Loucy (cell line): ENCODE data around the gene XPO4.

ENCODE experiments used
- H2AFZ ChIP-seq: fragments of 200-600 bp; sonication (generic); 2 replicates; pipeline ENCODE4 v1.6.0; 2016; ENCODE audit warnings: antibody characterized with exemption, mild to moderate bottlenecking, low read length, moderate library complexity
- H3F3A ChIP-seq: fragments of 200-600 bp; 2 replicates; pipeline ENCODE4 v1.6.0; 2016; ENCODE audit warnings: antibody characterized with exemption, low read depth, mild to moderate bottlenecking
- H3K27me3 ChIP-seq: fragments of 200-600 bp; sonication (generic); 2 replicates; pipeline ENCODE4 v1.6.1; 2014; ENCODE audit warnings: low read length, mild to moderate bottlenecking; ENCODE audit not compliant: insufficient read depth, poor library complexity, severe bottlenecking
- H3K36me3 ChIP-seq: fragments of 200-600 bp; sonication (generic); 2 replicates; pipeline ENCODE4 v1.6.1; 2016; ENCODE audit warnings: low read length; ENCODE audit not compliant: insufficient read depth
- H3K4me1 ChIP-seq: fragments of 200-600 bp; sonication (generic); 2 replicates; pipeline ENCODE4 v1.5.1; 2014; ENCODE audit warnings: low read length, mild to moderate bottlenecking; ENCODE audit not compliant: insufficient read depth, poor library complexity, severe bottlenecking
- H3K4me2 ChIP-seq: fragments of 200-600 bp; sonication (generic); 2 replicates; pipeline ENCODE4 v1.6.0; 2014; ENCODE audit warnings: antibody characterized with exemption, low read length, low read depth, mild to moderate bottlenecking; ENCODE audit not compliant: poor library complexity, severe bottlenecking
- H3K4me3 ChIP-seq: fragments of 200-600 bp; sonication (generic); 2 replicates; pipeline ENCODE4 v1.5.1; 2014; ENCODE audit warnings: low read length, mild to moderate bottlenecking, mixed read lengths; ENCODE audit not compliant: poor library complexity, severe bottlenecking
- H3K79me2 ChIP-seq: fragments of 200-600 bp; sonication (generic); 2 replicates; pipeline ENCODE4 v1.6.1; 2014; ENCODE audit warnings: low read length; ENCODE audit not compliant: insufficient read depth
- H3K9ac ChIP-seq: fragments of 200-600 bp; sonication (generic); 2 replicates; pipeline ENCODE4 v1.6.0; 2014; ENCODE audit warnings: mild to moderate bottlenecking, low read depth, low read length, moderate library complexity; ENCODE audit not compliant: poor library complexity, severe bottlenecking
- H3K9me2 ChIP-seq: fragments of 200-600 bp; sonication (generic); replicated peaks from 2 replicates; pipeline ENCODE4 v1.6.1; 2016; ENCODE audit warnings: low read depth, low read length, mixed read lengths
- H3K9me3 ChIP-seq: fragments of 200-600 bp; sonication (generic); 2 replicates; pipeline ENCODE4 v1.6.1; 2014; ENCODE audit warnings: mild to moderate bottlenecking, antibody characterized with exemption, low read length, low read depth; ENCODE audit not compliant: insufficient read depth
- H4K20me1 ChIP-seq: fragments of 200-600 bp; sonication (generic); 2 replicates; pipeline ENCODE4 v1.6.0; 2014; ENCODE audit warnings: antibody characterized with exemption, low read length, mild to moderate bottlenecking; ENCODE audit not compliant: insufficient read depth, poor library complexity, severe bottlenecking
- CTCF ChIP-seq: fragments of 200-600 bp; sonication (generic); conservative IDR thresholded peaks from 2 replicates; pipeline ENCODE4 v1.5.1; 2014; ENCODE audit warnings: mild to moderate bottlenecking, antibody characterized with exemption, low read length
- EZH2phosphoT487 ChIP-seq: fragments of 200-600 bp; IDR thresholded peaks from 2 replicates; pipeline ENCODE4 v1.6.1; 2018; ENCODE audit warnings: antibody characterized with exemption, mild to moderate bottlenecking, moderate library complexity, borderline replicate concordance

The XPO4 gene

GRCh38 chr13:20740021-20740420 is 162.5 kb downstream of the XPO4 start:
- Histone ChIP-seq H3K36me3 (no peaks in the 10 kb centered on the region), H3K9me3 (no peaks in the 10 kb centered on the region), H3K4me1 (no peaks in the 10 kb centered on the region), H3K79me2 (no peaks in the 10 kb centered on the region), H3K9ac (no peak overlapping the region), H3K4me3 (no peak overlapping the region), H3K4me2 (no peak overlapping the region), H4K20me1 (no peaks in the 10 kb centered on the region), H3K9me2 (no peaks in the 10 kb centered on the region), H3F3A (no peaks in the 10 kb centered on the region), H2AFZ (no peak overlapping the region), H3K27me3 (no peaks in the 10 kb centered on the region)
- TF ChIP-seq CTCF: no peak
- no peak for TF ChIP-seq EZH2phosphoT487

GRCh38 chr13:20738616-20739015 is 163.9 kb downstream of the XPO4 start:
- Histone ChIP-seq H3K9me3 (no peaks in the 10 kb centered on the region), H4K20me1 (no peaks in the 10 kb centered on the region), H3K36me3 (no peaks in the 10 kb centered on the region), H3K27me3 (no peaks in the 10 kb centered on the region), H2AFZ (no peak overlapping the region), H3K4me1 (no peaks in the 10 kb centered on the region), H3K79me2 (no peaks in the 10 kb centered on the region), H3K9me2 (no peaks in the 10 kb centered on the region), H3K9ac (no peak overlapping the region), H3F3A (no peaks in the 10 kb centered on the region), H3K4me2 (no peak overlapping the region), H3K4me3 (no peak overlapping the region)
- TF ChIP-seq CTCF: no peak
- TF ChIP-seq EZH2phosphoT487: no peak

DNA sequence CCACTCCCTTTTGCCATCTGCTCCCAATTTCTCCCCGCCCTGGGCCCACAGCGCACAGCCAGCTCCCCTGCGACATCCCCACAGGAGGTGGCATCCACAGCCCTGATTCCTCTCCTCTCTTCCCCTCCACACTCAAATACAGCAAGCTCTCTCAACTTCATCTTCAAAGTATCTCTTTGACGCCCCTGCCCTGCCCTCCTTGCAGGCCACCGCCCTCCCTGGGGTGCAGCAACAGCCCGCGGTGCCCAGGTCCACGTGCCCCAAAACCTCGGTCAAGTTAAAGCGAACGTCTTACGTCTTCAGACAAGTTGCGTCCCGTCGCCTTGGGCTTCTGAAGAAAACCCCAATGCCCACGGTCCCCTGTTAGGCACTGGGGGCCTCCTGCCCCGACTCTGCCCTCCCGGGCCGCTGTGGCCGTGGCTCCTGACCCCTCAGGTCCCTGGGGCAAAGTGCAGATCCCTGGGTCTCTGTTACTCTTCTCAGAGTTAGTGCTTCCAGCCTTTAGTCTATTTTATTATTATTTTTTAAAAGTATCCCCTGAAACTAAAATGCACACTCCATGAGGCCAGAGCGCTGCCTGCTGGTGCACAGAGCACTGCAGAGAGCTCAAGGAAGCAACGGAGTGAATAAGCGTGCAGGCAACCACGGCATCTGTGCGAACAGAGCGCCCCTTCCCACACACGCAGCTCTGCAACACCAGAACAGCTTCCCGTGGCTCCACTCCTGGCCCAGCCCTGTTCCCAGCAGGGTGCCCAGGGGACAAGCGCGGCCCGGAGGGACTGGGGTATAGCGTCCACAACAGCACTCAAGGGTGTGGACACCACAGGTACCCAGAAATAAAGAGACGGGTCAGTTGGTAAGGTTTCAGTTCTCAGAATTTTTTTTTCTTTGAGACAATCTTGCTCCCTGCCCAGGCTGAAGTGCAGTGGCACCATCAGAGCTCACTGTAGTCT is 172.6 kb downstream of the XPO4 start:
- H3K79me2 ChIP-seq: no peaks in the 10 kb centered on the region
- no peaks in the 10 kb centered on the region for H3F3A ChIP-seq
- H3K4me2 ChIP-seq: no peak overlapping the region
- no peaks in the 10 kb centered on the region for H3K27me3 ChIP-seq
- H3K9ac ChIP-seq: no peak overlapping the region
- no peak overlapping the region for H3K4me3 ChIP-seq
- H3K36me3 ChIP-seq: no peaks in the 10 kb centered on the region
- H2AFZ ChIP-seq: no peak overlapping the region
- H3K9me2 ChIP-seq: no peaks in the 10 kb centered on the region
- H3K4me1 ChIP-seq: no peaks in the 10 kb centered on the region
- H3K9me3 ChIP-seq: no peaks in the 10 kb centered on the region
- H4K20me1 ChIP-seq: no peaks in the 10 kb centered on the region
- no peak for TF ChIP-seq EZH2phosphoT487
- no peak for TF ChIP-seq CTCF
